ENCODE measurements around the gene ZSWIM3.
"Not testable (repeated sequence)": the region's sequence is repeated elsewhere in the genome, so short reads cannot be mapped to it uniquely, and the experiment has no call there.

The ZSWIM3 gene

GRCh38 chr20:45867136-45867818, 9.9 kb downstream of the ZSWIM3 start:
- DNase-seq (ENCODE audit: low read depth): no peak
- no peak overlapping the region for H3K4me3 ChIP-seq (ENCODE audit: low read depth, low read length)
- no peak for TF ChIP-seq CTCF (conservative IDR thresholded peaks at IDR 0.05; ENCODE audit: low read depth, low read length)

GRCh38 chr20:45867819-45868176, 10.4 kb downstream of the ZSWIM3 start:
- TF ChIP-seq CTCF (conservative IDR thresholded peaks at IDR 0.05; ENCODE audit: low read depth, low read length): no peak
- DNase-seq (ENCODE audit: low read depth): peak; percentile 47
- no peak overlapping the region for H3K4me3 ChIP-seq (ENCODE audit: low read depth, low read length)

- DNase-seq (ENCODE audit: low read depth): no peak
- no peak for TF ChIP-seq CTCF (conservative IDR thresholded peaks at IDR 0.05; ENCODE audit: low read depth, low read length)
- H3K4me3 ChIP-seq (ENCODE audit: low read depth, low read length): no peak overlapping the region
Measured at GRCh38 chr20:45872626-45873025, 15.2 kb downstream of the ZSWIM3 start.

GRCh38 chr20:45873409-45874103, 16.1 kb downstream of the ZSWIM3 start:
- TF ChIP-seq CTCF (conservative IDR thresholded peaks at IDR 0.05; ENCODE audit: low read depth, low read length): no peak
- no peak for DNase-seq (ENCODE audit: low read depth)
- H3K4me3 ChIP-seq (ENCODE audit: low read depth, low read length): no peak overlapping the region

GRCh38 chr20:45874104-45874481, 16.7 kb downstream of the ZSWIM3 start:
- not testable (repeated sequence) for H3K4me3 ChIP-seq (ENCODE audit: low read depth, low read length); DNase-seq (ENCODE audit: low read depth)

GRCh38 chr20:45874576-45874975, 17.2 kb downstream of the ZSWIM3 start:
- no peak for DNase-seq (ENCODE audit: low read depth)
- H3K4me3 ChIP-seq (ENCODE audit: low read depth, low read length): no peak overlapping the region
- no peak for TF ChIP-seq CTCF (conservative IDR thresholded peaks at IDR 0.05; ENCODE audit: low read depth, low read length)

- DNase-seq (ENCODE audit: low read depth): no peak
- no peak for TF ChIP-seq CTCF (conservative IDR thresholded peaks at IDR 0.05; ENCODE audit: low read depth, low read length)
Measured at GRCh38 chr20:45878076-45878761, 20.8 kb downstream of the ZSWIM3 start.

More at GRCh38 chr20:45878076-45878761, 20.8 kb downstream of the ZSWIM3 start:
- no peak overlapping the region for H3K4me3 ChIP-seq (ENCODE audit: low read depth, low read length)
